Testis (tissue), 2 donors: ENCODE data around the gene ARHGEF37.

Experiments
- POLR2A ChIP-seq: fragments of 450-650 bp; IDR thresholded peaks from one replicate; pipeline ENCODE4 v1.6.1; 2017; ENCODE audit warnings: antibody characterized with exemption, mild to moderate bottlenecking, moderate library complexity
- TF ChIP-seq, protein P1 (sequence below), 3 experiments: fragments of 450-650 bp in 2 of 3; fragments of 200-600 bp in 1 of 3; sonication (generic) in 1 of 3; IDR thresholded peaks; one replicate each; pipeline ENCODE4 v1.5.1; 2016 to 2019; ENCODE audit warnings: antibody characterized with exemption in 3 of 3, mild to moderate bottlenecking in 2 of 3, moderate library complexity in 1 of 3

- TF ChIP-seq POLR2A = no peak
- TF ChIP-seq, protein P1, sequence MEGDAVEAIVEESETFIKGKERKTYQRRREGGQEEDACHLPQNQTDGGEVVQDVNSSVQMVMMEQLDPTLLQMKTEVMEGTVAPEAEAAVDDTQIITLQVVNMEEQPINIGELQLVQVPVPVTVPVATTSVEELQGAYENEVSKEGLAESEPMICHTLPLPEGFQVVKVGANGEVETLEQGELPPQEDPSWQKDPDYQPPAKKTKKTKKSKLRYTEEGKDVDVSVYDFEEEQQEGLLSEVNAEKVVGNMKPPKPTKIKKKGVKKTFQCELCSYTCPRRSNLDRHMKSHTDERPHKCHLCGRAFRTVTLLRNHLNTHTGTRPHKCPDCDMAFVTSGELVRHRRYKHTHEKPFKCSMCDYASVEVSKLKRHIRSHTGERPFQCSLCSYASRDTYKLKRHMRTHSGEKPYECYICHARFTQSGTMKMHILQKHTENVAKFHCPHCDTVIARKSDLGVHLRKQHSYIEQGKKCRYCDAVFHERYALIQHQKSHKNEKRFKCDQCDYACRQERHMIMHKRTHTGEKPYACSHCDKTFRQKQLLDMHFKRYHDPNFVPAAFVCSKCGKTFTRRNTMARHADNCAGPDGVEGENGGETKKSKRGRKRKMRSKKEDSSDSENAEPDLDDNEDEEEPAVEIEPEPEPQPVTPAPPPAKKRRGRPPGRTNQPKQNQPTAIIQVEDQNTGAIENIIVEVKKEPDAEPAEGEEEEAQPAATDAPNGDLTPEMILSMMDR (IDR thresholded peaks at IDR 0.05) = no peak
Measured at GRCh38 chr5:149671544-149671943, 90.2 kb downstream of the ARHGEF37 start.
